Tibial nerve (tissue), 4 donors: Measurements from ENCODE around the gene LRRC17. TPM values are rescaled to one million over a fixed set of nuclear protein-coding genes. Genes with fewer than 3 reads are reported as not detected.

Experiments used
- DNase-seq, 2 donors: peaks; one replicate each; pipeline ENCODE4 v3.0.0-alpha.2; 2019; ENCODE audit warnings: low spot score in 2 of 2
- H3K27ac ChIP-seq, 4 donors: fragments of 200-600 bp; sonication (generic) in 3 of 4; one replicate each; pipeline ENCODE4 v1.5.1; 2017 to 2019; ENCODE audit warnings: mild to moderate bottlenecking in 1 of 4
- H3K27me3 ChIP-seq, 2 donors: fragments of 200-600 bp; sonication (generic) in 1 of 2; one replicate each; pipeline versions ENCODE4 v1.5.1 to v1.6.0; 2017 to 2019
- H3K36me3 ChIP-seq, 3 donors: fragments of 200-600 bp; sonication (generic); one replicate each; pipeline ENCODE4 v1.5.1; 2018 to 2019
- H3K4me1 ChIP-seq, 4 donors: fragments of 200-600 bp; sonication (generic) in 3 of 4; one replicate each; pipeline ENCODE4 v1.5.1; 2017 to 2019
- H3K4me3 ChIP-seq, 4 donors: fragments of 200-600 bp; sonication (generic) in 3 of 4; one replicate each; pipeline ENCODE4 v1.5.1; 2017 to 2019; ENCODE audit warnings: mild to moderate bottlenecking in 1 of 4, moderate library complexity in 1 of 4
- H3K9me3 ChIP-seq, 4 donors: fragments of 200-600 bp; sonication (generic) in 3 of 4; one replicate each; pipeline ENCODE4 v1.5.1; 2017 to 2019
- CTCF ChIP-seq, 5 experiments: fragments of 200-600 bp in 3 of 5; fragments of 450-650 bp in 2 of 5; sonication (generic) in 3 of 5; IDR thresholded peaks; one replicate each; pipeline ENCODE4 v1.5.1; 2016 to 2019; ENCODE audit warnings: antibody characterized with exemption in 5 of 5, mild to moderate bottlenecking in 3 of 5, moderate library complexity in 2 of 5
- EP300 ChIP-seq, 2 donors: sonication (generic); formaldehyde crosslinking; IDR thresholded peaks; one replicate each; pipeline ENCODE4 v1.6.1; 2017; ENCODE audit warnings: antibody characterized with exemption in 2 of 2, mild to moderate bottlenecking in 1 of 2
- POLR2A ChIP-seq, 2 donors: fragments of 450-650 bp; IDR thresholded peaks; one replicate each; pipeline ENCODE4 v1.6.1; 2017; ENCODE audit warnings: antibody characterized with exemption in 2 of 2, mild to moderate bottlenecking in 2 of 2, moderate library complexity in 2 of 2
- WGBS, 2 donors: methylation state at CpG; one replicate each; pipeline ENCODE4 v1.1.5; 2018; 5-methylcytosine and 5-hydroxymethylcytosine counted together
- total RNA-seq, 4 donors: library from RNA; depleted of rRNA; stranded (reverse); fragments of >200 nt; gene quantifications; one replicate each; pipeline ENCODE4 v1.1.0, GENCODE V29; 2016

Gene LRRC17
- total RNA-seq, 4 donors from 2014 or later, result 1.7 to 9.0 (median 2.6) TPM

DNA sequence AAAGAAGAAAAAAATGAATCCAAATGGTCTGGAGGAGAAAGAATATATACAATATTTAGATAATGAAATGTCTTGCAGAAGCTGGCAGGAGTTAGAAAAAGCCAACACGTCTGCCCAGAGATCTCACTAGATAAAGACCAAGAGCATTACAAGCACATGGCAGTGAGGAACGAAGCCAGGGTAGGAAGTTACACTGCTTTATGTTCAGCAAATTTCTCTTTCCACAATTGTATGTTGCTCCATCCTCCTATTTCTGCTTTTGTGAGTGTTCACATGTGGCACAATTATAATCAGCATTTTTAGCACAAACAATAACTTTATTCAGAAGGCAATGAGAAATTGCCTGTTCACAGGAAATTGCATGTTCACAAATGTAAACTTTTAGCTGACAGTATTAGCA lies 53.7 kb downstream of the LRRC17 start:
- TF ChIP-seq CTCF (IDR thresholded peaks at IDR 0.05) (no peak), EP300 (IDR thresholded peaks at IDR 0.05) (no peak), POLR2A (IDR thresholded peaks at IDR 0.05) (no peak)
- Histone ChIP-seq H3K36me3 (no peaks in the 10 kb centered on the region), H3K27ac (no peak overlapping the region), H3K4me3 (no peak overlapping the region), H3K27me3 (no peaks in the 10 kb centered on the region), H3K4me1 (no peaks in the 10 kb centered on the region), H3K9me3 (no peaks in the 10 kb centered on the region)
- DNase-seq, result no peak
- 52 to 56% methylated on average over 2 of the region's 2 CpGs for WGBS, 2 donors

DNA sequence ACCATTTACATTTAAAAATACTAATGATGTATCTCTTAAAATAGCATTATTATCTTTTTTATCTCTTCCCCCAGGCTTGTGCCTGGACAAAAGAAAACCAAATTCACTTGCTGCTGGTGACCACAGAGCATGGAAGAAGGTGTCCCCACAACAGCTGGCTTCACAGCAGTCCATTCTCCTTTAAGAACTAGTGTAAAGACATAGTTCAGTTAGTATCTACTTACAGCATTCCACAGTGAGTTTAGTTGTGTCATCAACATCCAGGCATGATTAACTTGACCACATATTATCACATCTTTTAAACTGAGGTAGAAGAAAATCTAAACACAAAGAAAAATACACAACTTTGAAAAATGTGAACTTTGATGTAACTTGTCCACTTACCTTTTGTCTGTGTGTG lies 55.0 kb downstream of the LRRC17 start:
- H3K36me3 ChIP-seq, result no peaks in the 10 kb centered on the region
- no peaks in the 10 kb centered on the region for H3K27me3 ChIP-seq
- no peak for TF ChIP-seq EP300 (IDR thresholded peaks at IDR 0.05)
- TF ChIP-seq CTCF (IDR thresholded peaks at IDR 0.05), result no peak
- TF ChIP-seq POLR2A (IDR thresholded peaks at IDR 0.05), result no peak
- no peak for DNase-seq
- no peak overlapping the region for H3K27ac ChIP-seq
- H3K4me1 ChIP-seq, result no peaks in the 10 kb centered on the region
- no peak overlapping the region for H3K4me3 ChIP-seq
- H3K9me3 ChIP-seq, result no peaks in the 10 kb centered on the region

DNA sequence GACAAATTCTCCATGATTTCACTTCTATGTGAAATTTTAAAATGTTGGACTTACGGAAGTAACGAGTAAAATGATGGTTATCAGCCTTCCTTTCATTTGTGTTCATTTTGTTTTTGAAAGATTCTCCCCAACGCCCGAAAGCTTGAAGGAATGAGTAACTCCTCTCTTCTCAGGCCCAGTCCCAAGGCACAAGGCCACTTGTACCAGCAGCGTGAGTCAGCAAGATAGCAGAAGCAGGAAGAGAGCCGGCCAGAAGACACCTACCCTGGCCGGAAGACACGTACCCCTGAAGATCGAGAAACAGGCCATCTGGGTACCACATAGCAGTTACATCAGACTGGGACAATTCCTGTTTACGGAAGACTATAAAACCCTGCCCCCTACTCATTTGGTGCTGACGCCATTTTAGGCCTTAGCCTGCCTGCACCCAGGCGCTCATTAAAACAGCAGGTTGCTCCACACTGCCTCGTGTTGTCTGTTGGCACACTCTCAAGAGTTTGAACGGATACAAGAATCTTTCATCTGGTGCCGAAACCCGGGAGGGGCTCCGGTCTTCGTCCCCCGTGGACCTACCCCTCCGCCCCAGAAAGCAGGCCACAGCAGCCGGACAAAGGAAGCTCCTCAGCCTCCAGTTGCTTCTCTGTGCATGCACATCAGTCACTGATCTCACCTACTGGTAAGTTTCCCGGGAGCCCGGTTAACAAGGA lies 60.4 kb downstream of the LRRC17 start:
- no peaks in the 10 kb centered on the region for H3K36me3 ChIP-seq
- no peaks in the 10 kb centered on the region for H3K27me3 ChIP-seq
- no peak overlapping the region for H3K27ac ChIP-seq
- no peak overlapping the region for H3K4me3 ChIP-seq
- no peaks in the 10 kb centered on the region for H3K9me3 ChIP-seq
- no peak for DNase-seq
- no peaks in the 10 kb centered on the region for H3K4me1 ChIP-seq
- TF ChIP-seq CTCF (IDR thresholded peaks at IDR 0.05), result no peak
- no peak for TF ChIP-seq POLR2A (IDR thresholded peaks at IDR 0.05)
- no peak for TF ChIP-seq EP300 (IDR thresholded peaks at IDR 0.05)
- WGBS, 2 donors, result 93 to 95% methylated on average over 21 to 23 of the region's 23 CpGs

DNA sequence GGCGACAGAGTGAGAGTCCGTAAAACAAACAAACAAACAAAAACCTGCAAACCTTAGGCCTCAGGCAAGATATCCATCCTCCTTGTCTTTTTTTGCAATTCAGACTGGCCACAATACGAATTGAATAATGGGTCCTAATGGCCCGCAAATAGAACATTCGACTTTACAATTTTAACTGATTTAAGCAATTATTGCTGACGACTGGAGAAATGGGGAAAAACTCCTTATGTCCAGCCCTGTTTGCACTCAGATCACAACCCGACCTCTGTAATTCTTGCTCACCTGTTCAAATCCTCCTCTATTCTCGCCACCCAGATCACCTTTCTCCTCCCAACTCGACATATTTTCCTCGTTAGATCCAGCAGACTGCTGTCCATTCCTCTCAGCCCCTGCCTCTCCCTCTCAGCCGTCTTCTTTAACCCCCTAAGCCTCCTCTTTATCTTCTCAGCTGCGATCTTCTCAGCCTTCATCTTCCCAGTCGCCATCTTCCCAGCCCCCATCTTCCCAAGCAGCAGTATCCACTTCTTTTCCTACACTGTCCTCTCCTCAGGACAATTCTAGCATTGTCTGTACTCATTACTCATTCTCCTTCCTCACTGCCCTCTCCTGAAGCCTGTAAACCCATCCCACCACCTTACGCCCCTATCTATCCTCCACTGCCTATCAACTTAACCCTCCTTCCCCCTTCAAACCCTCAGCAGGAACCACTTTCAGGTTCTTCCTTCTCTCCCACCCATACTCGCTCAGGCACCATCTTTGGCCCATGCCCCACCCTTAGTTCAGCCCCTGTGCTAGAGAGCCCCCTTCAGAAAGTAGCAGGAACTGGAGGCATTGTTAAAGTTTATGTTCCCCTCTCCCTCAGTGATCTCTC lies 61.8 kb downstream of the LRRC17 start:
- no peak overlapping the region for H3K4me3 ChIP-seq
- peaks cover 0 to 10% (median 0%) of the 10 kb centered on the region in 4 donors for H3K9me3 ChIP-seq
- DNase-seq, result no peak
- no peak overlapping the region for H3K27ac ChIP-seq
- H3K36me3 ChIP-seq, result no peaks in the 10 kb centered on the region
- no peaks in the 10 kb centered on the region for H3K4me1 ChIP-seq
- H3K27me3 ChIP-seq, result no peaks in the 10 kb centered on the region
- TF ChIP-seq EP300 (IDR thresholded peaks at IDR 0.05), result no peak
- no peak for TF ChIP-seq CTCF (IDR thresholded peaks at IDR 0.05)
- 87 to 90% methylated on average over 15 of the region's 15 CpGs for WGBS, 2 donors

DNA sequence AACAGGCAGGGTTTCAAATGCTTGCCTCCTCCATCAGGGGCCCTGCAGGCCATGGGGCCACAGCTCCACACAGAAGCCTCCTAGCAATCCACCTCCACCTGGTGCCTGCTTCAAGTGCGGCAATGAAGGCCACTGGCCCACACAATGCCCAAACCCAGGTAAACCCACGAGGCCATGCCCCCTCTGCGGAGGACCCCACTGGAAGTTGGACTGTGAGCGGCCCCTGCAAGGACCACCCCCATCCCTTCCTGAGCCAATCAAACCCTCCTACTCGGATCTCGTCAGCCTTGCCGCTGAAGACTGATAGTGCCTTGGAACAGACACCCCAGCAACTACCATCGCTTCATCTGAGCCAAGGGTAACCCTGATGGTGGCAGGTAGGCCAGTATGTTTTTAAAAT lies 63.1 kb downstream of the LRRC17 start:
- Histone ChIP-seq H3K36me3 (no peaks in the 10 kb centered on the region), H3K4me1 (no peaks in the 10 kb centered on the region), H3K27ac (no peak overlapping the region), H3K27me3 (no peaks in the 10 kb centered on the region), H3K9me3 (peaks cover 0 to 19% (median 0%) of the 10 kb centered on the region in 4 donors), H3K4me3 (no peak overlapping the region)
- TF ChIP-seq POLR2A (IDR thresholded peaks at IDR 0.05) (no peak), CTCF (IDR thresholded peaks at IDR 0.05) (no peak), EP300 (IDR thresholded peaks at IDR 0.05) (no peak)
- DNase-seq, result no peak
- WGBS, 2 donors, result 83 to 96% methylated on average over 8 of the region's 8 CpGs
